NCI-H774 (cell line): ENCODE measurements around the gene KLHL1.

Source experiments
- DNase-seq: peaks from one replicate; lab custom pipeline; 2025; lab: John Stamatoyannopoulos, UW

KLHL1 gene

GRCh38 chr13:70016116-70016515 lies 92.1 kb downstream of the KLHL1 start:
- DNase-seq, result no peak

GRCh38 chr13:70014337-70014736 lies 93.9 kb downstream of the KLHL1 start:
- DNase-seq, result no peak

GRCh38 chr13:69999875-70000274 lies 108.4 kb downstream of the KLHL1 start:
- no peak for DNase-seq

GRCh38 chr13:69997061-69997460 lies 111.2 kb downstream of the KLHL1 start:
- DNase-seq, result no peak

GRCh38 chr13:69980799-69981198 lies 127.5 kb downstream of the KLHL1 start:
- DNase-seq, result no peak

- DNase-seq, result no peak
Measured at GRCh38 chr13:69975496-69975895, 132.8 kb downstream of the KLHL1 start.

- DNase-seq, result no peak
Measured at GRCh38 chr13:69970520-69970919, 137.7 kb downstream of the KLHL1 start.

- no peak for DNase-seq
Measured at GRCh38 chr13:69959046-69959445, 149.2 kb downstream of the KLHL1 start.

- no peak for DNase-seq
Measured at GRCh38 chr13:69956839-69957238, 151.4 kb downstream of the KLHL1 start.

GRCh38 chr13:69956349-69956748 lies 151.9 kb downstream of the KLHL1 start:
- DNase-seq, result no peak

- DNase-seq, result no peak
Measured at GRCh38 chr13:69955271-69955670, 153.0 kb downstream of the KLHL1 start.

GRCh38 chr13:69951412-69951811 lies 156.8 kb downstream of the KLHL1 start:
- DNase-seq, result no peak

GRCh38 chr13:69950160-69950559 lies 158.1 kb downstream of the KLHL1 start:
- DNase-seq, result no peak

GRCh38 chr13:69948016-69948415 lies 160.2 kb downstream of the KLHL1 start:
- DNase-seq, result no peak

- no peak for DNase-seq
Measured at GRCh38 chr13:69947582-69947981, 160.7 kb downstream of the KLHL1 start.

- DNase-seq, result no peak
Measured at GRCh38 chr13:69946511-69946910, 161.7 kb downstream of the KLHL1 start.

GRCh38 chr13:69935043-69935442 lies 173.2 kb downstream of the KLHL1 start:
- DNase-seq, result no peak

- DNase-seq, result no peak
Measured at GRCh38 chr13:69928262-69928661, 180.0 kb downstream of the KLHL1 start.

GRCh38 chr13:69921156-69921555 lies 187.1 kb downstream of the KLHL1 start:
- no peak for DNase-seq

- DNase-seq, result no peak
Measured at GRCh38 chr13:69912630-69913029, 195.6 kb downstream of the KLHL1 start.

GRCh38 chr13:69910800-69911199 lies 197.5 kb downstream of the KLHL1 start:
- DNase-seq, result no peak

GRCh38 chr13:69904784-69905183 lies 203.5 kb downstream of the KLHL1 start:
- no peak for DNase-seq

- DNase-seq, result no peak
Measured at GRCh38 chr13:69903081-69903480, 205.2 kb downstream of the KLHL1 start.

GRCh38 chr13:69882451-69882850 lies 225.8 kb downstream of the KLHL1 start:
- DNase-seq, result no peak

- DNase-seq, result no peak
Measured at GRCh38 chr13:69879936-69880335, 228.3 kb downstream of the KLHL1 start.
